DND-41 (cell line): Measurements from ENCODE around the gene SPOPL.

ENCODE experiments used
- CTCF ChIP-seq: IDR thresholded peaks from 2 replicates; pipeline ENCODE4 v1.5.1; 2012; ENCODE audit warnings: borderline replicate concordance, low read length, moderate library complexity, mild to moderate bottlenecking; ENCODE audit not compliant: poor library complexity, severe bottlenecking; ENCODE audit errors: extremely low read depth
- EZH2 ChIP-seq: IDR thresholded peaks from 3 replicates; pipeline ENCODE4 v1.6.1; 2012; ENCODE audit warnings: borderline replicate concordance, low read depth, mild to moderate bottlenecking, moderate library complexity, low read length, inconsistent platforms; ENCODE audit not compliant: severe bottlenecking

DNA sequence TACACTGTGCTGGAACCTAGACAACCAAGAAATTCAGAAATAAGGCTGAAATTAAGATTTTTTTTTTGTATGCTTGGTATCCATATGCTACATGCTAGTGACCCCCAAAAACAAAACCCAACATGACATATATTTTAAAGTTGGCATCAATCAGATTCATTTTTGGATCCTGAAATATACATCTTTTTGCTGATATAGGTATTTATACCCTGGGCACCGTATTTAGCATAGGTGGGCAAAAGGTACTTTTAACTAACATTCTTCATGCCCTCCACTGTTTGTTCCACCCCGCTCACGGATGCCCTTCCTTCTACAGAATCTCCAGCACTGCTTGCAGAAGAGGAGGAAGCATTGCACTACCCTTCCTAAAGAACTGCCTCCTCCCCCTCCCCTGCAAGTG is 52.6 kb downstream of the SPOPL start:
- TF ChIP-seq CTCF (no peak), EZH2 (no peak)
